ENCODE data around the gene TTC14. TPM values are rescaled to one million over a fixed set of nuclear protein-coding genes. Genes with fewer than 3 reads are reported as not detected.
"Not testable (repeated sequence)": the region's sequence is repeated elsewhere in the genome, so short reads cannot be mapped to it uniquely, and the experiment has no call there.

Gene TTC14
- total and polyA plus RNA-seq, 2 of the 4 experiments (the other 2 are of a cell fraction), result 16.9 to 38.5 TPM

- intact Hi-C loops (cut with micrococcal nuclease) (loop anchor here (10.0 kb wide), 1 partner anchor 358 kb away; no protein-coding TSS in a partner anchor), dilution Hi-C loops (cut with HindIII; ENCODE audit: low sequenced_read_pairs, unreplicated experiment) (no loop called here), in situ Hi-C loops (cut with MboI; ENCODE audit: low sequenced_read_pairs) (loop anchor here (25.0 kb wide), 1 partner anchor 805 kb away; no protein-coding TSS in a partner anchor)
- H3K4me3 ChIP-seq (ENCODE audit: insufficient read depth, low read depth, low read length), result no peak overlapping the region
- no peaks in the 10 kb centered on the region for H4K20me1 ChIP-seq (ENCODE audit: insufficient read depth, low read length)
- H3K9me1 ChIP-seq (ENCODE audit: insufficient read depth, low read length), result no peaks in the 10 kb centered on the region
- no peak overlapping the region for H3K4ac ChIP-seq (ENCODE audit: low read depth, low read length)
- no peaks in the 10 kb centered on the region for H3K27me3 ChIP-seq (ENCODE audit: control insufficient read depth, insufficient read depth, low read length)
- H3K9ac ChIP-seq (ENCODE audit: low read depth, low read length), result no peak overlapping the region
- no peak overlapping the region for H4K5ac ChIP-seq (ENCODE audit: low read depth, low read length)
- H4K8ac ChIP-seq (ENCODE audit: low read depth in 2 of 2, low read length in 2 of 2), result no peak overlapping the region
- no peak overlapping the region for H2AK5ac ChIP-seq (ENCODE audit: low read depth, low read length)
- H3K18ac ChIP-seq (ENCODE audit: low read depth, low read length), result no peak overlapping the region
- no peaks in the 10 kb centered on the region for H3K4me1 ChIP-seq (ENCODE audit: control insufficient read depth, insufficient read depth, low read length)
- H3K56ac ChIP-seq (ENCODE audit: extremely low read depth, insufficient read depth, low read length), result no peak overlapping the region
- TF ChIP-seq BHLHE40 (IDR thresholded peaks at IDR 0.05; ENCODE audit: low read depth, low read length) (no peak), RFX5 (IDR thresholded peaks at IDR 0.05; ENCODE audit: low read depth, low read length) (no peak), SMC3 (IDR thresholded peaks at IDR 0.05; ENCODE audit: low read depth, low read length) (no peak), RCOR1 (IDR thresholded peaks at IDR 0.05; ENCODE audit: insufficient replicate concordance, low read length) (no peak), USF2 (IDR thresholded peaks at IDR 0.05; ENCODE audit: low read depth, low read length) (no peak), CHD1 (IDR thresholded peaks at IDR 0.05; ENCODE audit: low read depth, low read length) (no peak), POLR2A (IDR thresholded peaks at IDR 0.05; ENCODE audit: low read depth, low read length) (no peak), MAZ (IDR thresholded peaks at IDR 0.05; ENCODE audit: borderline replicate concordance, low read depth, low read length) (no peak)
- H3K27ac ChIP-seq (ENCODE audit: insufficient read depth, low read length), result no peak overlapping the region
- ATAC-seq (ENCODE audit: low read depth) (no peak), DNase-seq (no peak)
- H3K4me2 ChIP-seq (ENCODE audit: low read depth, low read length), result no peak overlapping the region
- H2BK15ac ChIP-seq (ENCODE audit: low read depth, low read length), result no peak overlapping the region
- no peak overlapping the region for H2BK120ac ChIP-seq (ENCODE audit: low read depth, low read length)
- no peak overlapping the region for H2AK9ac ChIP-seq (replicated peaks; ENCODE audit: low read depth, low read length, poor library complexity)
- POLR2A ChIA-PET (ENCODE audit: unreplicated experiment), result no interaction called here
- no peak overlapping the region for H3K23ac ChIP-seq (ENCODE audit: low read depth, low read length)
- peaks cover 9% of the 10 kb centered on the region for H3K36me3 ChIP-seq (ENCODE audit: control insufficient read depth, insufficient read depth, low read length)
- no peak overlapping the region for H2BK20ac ChIP-seq (ENCODE audit: low read depth, low read length)
- H4K91ac ChIP-seq (ENCODE audit: insufficient read depth, low read depth, low read length), result no peak overlapping the region
- no peak overlapping the region for H2AFZ ChIP-seq (replicated peaks; ENCODE audit: low read length, poor library complexity)
- no CpG with 5 or more reads among the region's 2 CpGs for WGBS, 2 experiments (ENCODE audit: extremely low coverage in 2 of 2, insufficient read length in 1 of 2)
- H3K14ac ChIP-seq (replicated peaks; ENCODE audit: low read depth, low read length), result no peak overlapping the region
- H3K79me1 ChIP-seq (ENCODE audit: low read depth in 1 of 2, low read length in 2 of 2), result no peaks in the 10 kb centered on the region; a peak in 1 of 4 replicates
- no TSS peak for BruUV-seq (replicated peaks)
- CTCF ChIA-PET, result interaction anchor here (0.5 to 0.6 kb wide), 2 partner anchors 23 to 1200 kb away, joined by 3 to 4 read pairs; no protein-coding TSS in a partner anchor
- no peaks in the 10 kb centered on the region for H3K9me3 ChIP-seq (ENCODE audit: control insufficient read depth, insufficient read depth, low read length)
- H2BK5ac ChIP-seq (ENCODE audit: low read depth, low read length, poor library complexity, severe bottlenecking), result no peak overlapping the region
These were observed 15.1 kb downstream of the TTC14 start for GRCh38 chr3:180617049-180617448.

GRCh38 chr3:180618563-180618962 lies 16.6 kb downstream of the TTC14 start:
- POLR2A ChIA-PET (ENCODE audit: unreplicated experiment); DNase-seq; CTCF ChIA-PET: not testable (repeated sequence)

More at GRCh38 chr3:180618563-180618962, 16.6 kb downstream of the TTC14 start:
- H2BK20ac ChIP-seq (ENCODE audit: low read depth, low read length); H3K4ac ChIP-seq (ENCODE audit: low read depth, low read length); H2BK5ac ChIP-seq (ENCODE audit: low read depth, low read length, poor library complexity, severe bottlenecking); H3K18ac ChIP-seq (ENCODE audit: low read depth, low read length); H3K4me2 ChIP-seq (ENCODE audit: low read depth, low read length); H3K9ac ChIP-seq (ENCODE audit: low read depth, low read length); H2AK9ac ChIP-seq (replicated peaks; ENCODE audit: low read depth, low read length, poor library complexity); H2BK15ac ChIP-seq (ENCODE audit: low read depth, low read length); H3K14ac ChIP-seq (replicated peaks; ENCODE audit: low read depth, low read length); H3K36me3 ChIP-seq (ENCODE audit: control insufficient read depth, insufficient read depth, low read length); H3K27me3 ChIP-seq (ENCODE audit: control insufficient read depth, insufficient read depth, low read length); ATAC-seq (ENCODE audit: low read depth); H4K20me1 ChIP-seq (ENCODE audit: insufficient read depth, low read length); H2AFZ ChIP-seq (replicated peaks; ENCODE audit: low read length, poor library complexity); H3K4me1 ChIP-seq (ENCODE audit: control insufficient read depth, insufficient read depth, low read length); H3K9me3 ChIP-seq (ENCODE audit: control insufficient read depth, insufficient read depth, low read length); dilution Hi-C loops (cut with HindIII; ENCODE audit: low sequenced_read_pairs, unreplicated experiment); H3K9me1 ChIP-seq (ENCODE audit: insufficient read depth, low read length); H2BK120ac ChIP-seq (ENCODE audit: low read depth, low read length); H4K91ac ChIP-seq (ENCODE audit: insufficient read depth, low read depth, low read length); H2AK5ac ChIP-seq (ENCODE audit: low read depth, low read length); H3K23ac ChIP-seq (ENCODE audit: low read depth, low read length); H3K79me1 ChIP-seq (ENCODE audit: low read depth in 1 of 2, low read length in 2 of 2); BruUV-seq (replicated peaks); H3K27ac ChIP-seq (ENCODE audit: insufficient read depth, low read length); H3K56ac ChIP-seq (ENCODE audit: extremely low read depth, insufficient read depth, low read length); H4K5ac ChIP-seq (ENCODE audit: low read depth, low read length); H4K8ac ChIP-seq (ENCODE audit: low read depth in 2 of 2, low read length in 2 of 2); H3K4me3 ChIP-seq (ENCODE audit: insufficient read depth, low read depth, low read length): not testable (repeated sequence)
- intact Hi-C loops (cut with micrococcal nuclease) (loop anchor here (10.0 kb wide), 1 partner anchor 356 kb away; no protein-coding TSS in a partner anchor), in situ Hi-C loops (cut with MboI; ENCODE audit: low sequenced_read_pairs) (loop anchor here (25.0 kb wide), 1 partner anchor 806 kb away; no protein-coding TSS in a partner anchor)
- WGBS, 2 experiments (ENCODE audit: extremely low coverage in 2 of 2, insufficient read length in 1 of 2), result no CpG with 5 or more reads among the region's 2 CpGs
